BJ (cell line): Measurements from ENCODE around the gene GRAMD2B. TPM values are rescaled to one million over a fixed set of nuclear protein-coding genes. Genes with fewer than 3 reads are reported as not detected.

Source experiments
- CTCF ChIA-PET: fragments of 350-600 bp; formaldehyde crosslinking; extraction: SDS; loops from one replicate; lab custom pipeline; 2021; ENCODE audit warnings: antibody characterized with exemption, inconsistent platforms; lab: Yijun Ruan, JAX
- POLR2A ChIA-PET: fragments of 300-600 bp; sonication (Branson Sonifier 250); formaldehyde crosslinking; extraction: SDS; loops from one replicate; lab custom pipeline; 2021; ENCODE audit warnings: antibody characterized with exemption; lab: Charles Lee
- DNase-seq: peaks from one replicate; pipeline ENCODE4 v3.0.0-alpha.2; 2011; ENCODE audit warnings: low read depth
- H3K27me3 ChIP-seq: 2 replicates; pipeline ENCODE4 v1.6.0; 2011; ENCODE audit warnings: low read length; ENCODE audit not compliant: control insufficient read depth, insufficient read depth
- H3K36me3 ChIP-seq: 2 replicates; pipeline ENCODE4 v1.5.1; 2011; ENCODE audit warnings: low read length; ENCODE audit not compliant: control insufficient read depth, insufficient read depth
- H3K4me3 ChIP-seq: 2 replicates; pipeline ENCODE4 v1.5.1; 2011; ENCODE audit warnings: low read depth, mild to moderate bottlenecking, control low read depth, low read length
- polyA plus RNA-seq: library from polyadenylated mRNA; depleted of rRNA; stranded (reverse); fragments of >200 nt; gene quantifications from 2 replicates; pipeline ENCODE4 v1.2.3, GENCODE V29; 2011
- TF ChIP-seq, protein P1 (sequence below): IDR thresholded peaks from 2 replicates; pipeline ENCODE4 v1.5.1; 2011; ENCODE audit warnings: low read depth, mild to moderate bottlenecking, control low read depth, inconsistent platforms, low read length, moderate library complexity; ENCODE audit not compliant: insufficient read depth

Gene GRAMD2B
- polyA plus RNA-seq, 1 experiment: 77.9 TPM

- H3K27me3 ChIP-seq: no peaks in the 10 kb centered on the region
- H3K36me3 ChIP-seq: peaks cover 13% of the 10 kb centered on the region
- no peak for DNase-seq
- POLR2A ChIA-PET: interaction anchor here (0.7 kb wide), 1 partner anchor 13 kb away, joined by 3 read pairs; no protein-coding TSS in a partner anchor
- CTCF ChIA-PET: interaction anchor here (1.3 to 1.5 kb wide), 4 partner anchors 12 to 129 kb away, joined by 3 to 7 read pairs (median 3); partner anchors contain the start of gene GRAMD2B
- no peak overlapping the region for H3K4me3 ChIP-seq
- TF ChIP-seq, protein P1, sequence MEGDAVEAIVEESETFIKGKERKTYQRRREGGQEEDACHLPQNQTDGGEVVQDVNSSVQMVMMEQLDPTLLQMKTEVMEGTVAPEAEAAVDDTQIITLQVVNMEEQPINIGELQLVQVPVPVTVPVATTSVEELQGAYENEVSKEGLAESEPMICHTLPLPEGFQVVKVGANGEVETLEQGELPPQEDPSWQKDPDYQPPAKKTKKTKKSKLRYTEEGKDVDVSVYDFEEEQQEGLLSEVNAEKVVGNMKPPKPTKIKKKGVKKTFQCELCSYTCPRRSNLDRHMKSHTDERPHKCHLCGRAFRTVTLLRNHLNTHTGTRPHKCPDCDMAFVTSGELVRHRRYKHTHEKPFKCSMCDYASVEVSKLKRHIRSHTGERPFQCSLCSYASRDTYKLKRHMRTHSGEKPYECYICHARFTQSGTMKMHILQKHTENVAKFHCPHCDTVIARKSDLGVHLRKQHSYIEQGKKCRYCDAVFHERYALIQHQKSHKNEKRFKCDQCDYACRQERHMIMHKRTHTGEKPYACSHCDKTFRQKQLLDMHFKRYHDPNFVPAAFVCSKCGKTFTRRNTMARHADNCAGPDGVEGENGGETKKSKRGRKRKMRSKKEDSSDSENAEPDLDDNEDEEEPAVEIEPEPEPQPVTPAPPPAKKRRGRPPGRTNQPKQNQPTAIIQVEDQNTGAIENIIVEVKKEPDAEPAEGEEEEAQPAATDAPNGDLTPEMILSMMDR: no peak
Measured at GRCh38 chr5:126487596-126487995, 64.4 kb downstream of the GRAMD2B start.

GRCh38 chr5:126488443-126489065 lies 65.3 kb downstream of the GRAMD2B start:
- Histone ChIP-seq H3K27me3 (no peaks in the 10 kb centered on the region), H3K36me3 (peaks cover 15% of the 10 kb centered on the region), H3K4me3 (no peak overlapping the region)
- TF ChIP-seq, protein P1: no peak
- ChIA-PET CTCF (interaction anchor here (1.3 to 3.3 kb wide), 4 partner anchors 11 to 65 kb away, joined by 3 to 21 read pairs (median 5); partner anchors contain the start of gene GRAMD2B), POLR2A (interaction anchor here (0.5 to 0.7 kb wide), 2 partner anchors 12 to 123 kb away, joined by 3 read pairs; no protein-coding TSS in a partner anchor)
- DNase-seq: no peak

GRCh38 chr5:126490167-126490940 lies 67.1 kb downstream of the GRAMD2B start:
- DNase-seq: peak; percentile 66
- POLR2A ChIA-PET: interaction anchor here (0.5 kb wide), 1 partner anchor 79 kb away, joined by 4 read pairs; no protein-coding TSS in a partner anchor
- no peaks in the 10 kb centered on the region for H3K27me3 ChIP-seq
- H3K4me3 ChIP-seq: no peak overlapping the region
- TF ChIP-seq, protein P1: peak; percentile 22; the same call in 1 of the 2 replicates
- CTCF ChIA-PET: interaction anchor here (0.9 to 3.3 kb wide), 9 partner anchors 10 to 136 kb away, joined by 3 to 21 read pairs (median 4); partner anchors contain the start of genes GRAMD2B and PHAX
- peaks cover 17% of the 10 kb centered on the region for H3K36me3 ChIP-seq

DNA sequence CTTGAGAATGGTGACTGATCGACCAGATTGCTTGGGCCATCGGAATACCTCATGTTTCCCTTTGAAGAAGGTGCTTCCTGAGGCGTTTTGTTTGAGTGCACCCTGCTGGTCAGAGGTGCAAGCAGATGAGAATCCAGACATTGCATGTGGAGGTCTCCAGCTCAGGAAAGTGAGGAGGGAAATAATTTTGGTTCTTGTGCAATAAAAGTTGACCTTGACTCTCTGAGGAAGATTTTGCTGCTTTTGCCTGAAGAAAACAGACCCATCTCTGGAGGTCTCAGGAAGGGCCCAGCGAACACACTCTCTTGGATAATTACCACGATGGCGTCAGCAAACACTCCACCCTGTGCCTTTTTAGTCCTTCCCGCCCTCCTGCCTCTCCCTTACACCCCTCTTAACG lies 69.7 kb downstream of the GRAMD2B start:
- peaks cover 11% of the 10 kb centered on the region for H3K36me3 ChIP-seq
- DNase-seq: no peak
- ChIA-PET POLR2A (no interaction called here), CTCF (no interaction called here)
- H3K27me3 ChIP-seq: no peaks in the 10 kb centered on the region
- no peak overlapping the region for H3K4me3 ChIP-seq
- TF ChIP-seq, protein P1: no peak

DNA sequence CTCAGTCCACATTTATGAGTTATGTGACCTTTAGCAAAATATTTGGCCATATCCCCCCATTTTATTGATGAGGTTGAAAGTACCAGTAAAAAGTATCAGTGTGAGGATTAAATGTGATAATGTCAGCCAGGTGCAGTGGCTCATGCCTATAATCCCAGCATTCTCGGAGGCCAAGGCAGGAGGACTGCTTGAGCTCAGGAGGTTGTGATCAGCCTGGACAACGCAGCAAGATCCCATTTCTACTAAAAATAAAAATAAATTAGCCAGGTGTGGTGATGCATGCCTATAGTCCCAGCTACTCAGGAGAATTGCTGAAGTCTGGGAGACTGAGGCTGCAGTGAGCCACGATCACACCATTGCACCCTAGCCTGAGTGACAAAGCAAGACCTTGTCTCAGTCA lies 71.2 kb downstream of the GRAMD2B start:
- no peak for DNase-seq
- CTCF ChIA-PET: no interaction called here
- peaks cover 8% of the 10 kb centered on the region for H3K36me3 ChIP-seq
- H3K4me3 ChIP-seq: no peak overlapping the region
- TF ChIP-seq, protein P1: no peak
- POLR2A ChIA-PET: no interaction called here
- H3K27me3 ChIP-seq: no peaks in the 10 kb centered on the region
